ENCODE data around the gene OSTN.
"Not testable (repeated sequence)": the region's sequence is repeated elsewhere in the genome, so short reads cannot be mapped to it uniquely, and the experiment has no call there.

The OSTN gene

GRCh38 chr3:191268737-191269136 is 69.7 kb downstream of the OSTN start:
- DNase-seq = no peak

- no peak for DNase-seq
Measured at GRCh38 chr3:191269289-191270085, 70.4 kb downstream of the OSTN start.

- not testable (repeated sequence) for DNase-seq
Measured at GRCh38 chr3:191275244-191275643, 76.2 kb downstream of the OSTN start.

- no peak for DNase-seq
Measured at GRCh38 chr3:191275751-191276150, 76.7 kb downstream of the OSTN start.

- DNase-seq = no peak
Measured at GRCh38 chr3:191280111-191280510, 81.1 kb downstream of the OSTN start.

GRCh38 chr3:191280882-191281281 is 81.8 kb downstream of the OSTN start:
- no peak for DNase-seq

GRCh38 chr3:191282251-191283185 is 83.5 kb downstream of the OSTN start:
- no peak for DNase-seq

- no peak for DNase-seq
Measured at GRCh38 chr3:191283400-191283799, 84.4 kb downstream of the OSTN start.

- no peak for DNase-seq
Measured at GRCh38 chr3:191290311-191291025, 91.4 kb downstream of the OSTN start.

- DNase-seq = no peak
Measured at GRCh38 chr3:191292243-191293015, 93.4 kb downstream of the OSTN start.

- no peak for DNase-seq
Measured at GRCh38 chr3:191294291-191294690, 95.2 kb downstream of the OSTN start.

GRCh38 chr3:191296041-191296541 is 97.0 kb downstream of the OSTN start:
- no peak for DNase-seq

- no peak for DNase-seq
Measured at GRCh38 chr3:191298846-191299245, 99.8 kb downstream of the OSTN start.

GRCh38 chr3:191300422-191300821 is 101.4 kb downstream of the OSTN start:
- DNase-seq = no peak

GRCh38 chr3:191301017-191301416 is 102.0 kb downstream of the OSTN start:
- DNase-seq = no peak

- DNase-seq = no peak
Measured at GRCh38 chr3:191301782-191302411, 102.9 kb downstream of the OSTN start.

- DNase-seq = no peak
Measured at GRCh38 chr3:191302451-191302850, 103.4 kb downstream of the OSTN start.

- DNase-seq = no peak
Measured at GRCh38 chr3:191303596-191303995, 104.6 kb downstream of the OSTN start.

GRCh38 chr3:191306428-191306827 is 107.4 kb downstream of the OSTN start:
- DNase-seq = no peak

- DNase-seq = no peak
Measured at GRCh38 chr3:191307341-191307740, 108.3 kb downstream of the OSTN start.

GRCh38 chr3:191313296-191313695 is 114.3 kb downstream of the OSTN start:
- no peak for DNase-seq

All from NCI-H524 (cell line).